Tibial nerve (tissue), 4 donors: Measurements from ENCODE around the gene CNPY1. TPM values are rescaled to one million over a fixed set of nuclear protein-coding genes. Genes with fewer than 3 reads are reported as not detected.
"Not testable (repeated sequence)": the region's sequence is repeated elsewhere in the genome, so short reads cannot be mapped to it uniquely, and the experiment has no call there.

ENCODE experiments used
- DNase-seq, 2 donors: peaks; one replicate each; pipeline ENCODE4 v3.0.0-alpha.2; 2019; ENCODE audit warnings: low spot score in 2 of 2
- H3K27ac ChIP-seq, 4 donors: fragments of 200-600 bp; sonication (generic) in 3 of 4; one replicate each; pipeline ENCODE4 v1.5.1; 2017 to 2019; ENCODE audit warnings: mild to moderate bottlenecking in 1 of 4
- H3K27me3 ChIP-seq, 2 donors: fragments of 200-600 bp; sonication (generic) in 1 of 2; one replicate each; pipeline versions ENCODE4 v1.5.1 to v1.6.0; 2017 to 2019
- H3K36me3 ChIP-seq, 3 donors: fragments of 200-600 bp; sonication (generic); one replicate each; pipeline ENCODE4 v1.5.1; 2018 to 2019
- H3K4me1 ChIP-seq, 4 donors: fragments of 200-600 bp; sonication (generic) in 3 of 4; one replicate each; pipeline ENCODE4 v1.5.1; 2017 to 2019
- H3K4me3 ChIP-seq, 4 donors: fragments of 200-600 bp; sonication (generic) in 3 of 4; one replicate each; pipeline ENCODE4 v1.5.1; 2017 to 2019; ENCODE audit warnings: mild to moderate bottlenecking in 1 of 4, moderate library complexity in 1 of 4
- H3K9me3 ChIP-seq, 4 donors: fragments of 200-600 bp; sonication (generic) in 3 of 4; one replicate each; pipeline ENCODE4 v1.5.1; 2017 to 2019
- EP300 ChIP-seq, 2 donors: sonication (generic); formaldehyde crosslinking; IDR thresholded peaks; one replicate each; pipeline ENCODE4 v1.6.1; 2017; ENCODE audit warnings: antibody characterized with exemption in 2 of 2, mild to moderate bottlenecking in 1 of 2
- POLR2A ChIP-seq, 2 donors: fragments of 450-650 bp; IDR thresholded peaks; one replicate each; pipeline ENCODE4 v1.6.1; 2017; ENCODE audit warnings: antibody characterized with exemption in 2 of 2, mild to moderate bottlenecking in 2 of 2, moderate library complexity in 2 of 2
- WGBS, 2 donors: methylation state at CpG; one replicate each; pipeline ENCODE4 v1.1.5; 2018; 5-methylcytosine and 5-hydroxymethylcytosine counted together
- total RNA-seq, 4 donors: library from RNA; depleted of rRNA; stranded (reverse); fragments of >200 nt; gene quantifications; one replicate each; pipeline ENCODE4 v1.1.0, GENCODE V29; 2016
- TF ChIP-seq, protein P1 (sequence below), 5 experiments: fragments of 200-600 bp in 3 of 5; fragments of 450-650 bp in 2 of 5; sonication (generic) in 3 of 5; IDR thresholded peaks; one replicate each; pipeline ENCODE4 v1.5.1; 2016 to 2019; ENCODE audit warnings: antibody characterized with exemption in 5 of 5, mild to moderate bottlenecking in 3 of 5, moderate library complexity in 2 of 5

Gene CNPY1
- total RNA-seq, 4 donors from 2014 or later: 0.30 TPM; not detected in 3

GRCh38 chr7:155521743-155522398, 24.5 kb downstream of the CNPY1 start:
- peaks cover 0 to 13% of the 10 kb centered on the region in 2 donors for H3K27me3 ChIP-seq
- H3K36me3 ChIP-seq: no peaks in the 10 kb centered on the region
- no peaks in the 10 kb centered on the region for H3K9me3 ChIP-seq
- TF ChIP-seq, protein P1, sequence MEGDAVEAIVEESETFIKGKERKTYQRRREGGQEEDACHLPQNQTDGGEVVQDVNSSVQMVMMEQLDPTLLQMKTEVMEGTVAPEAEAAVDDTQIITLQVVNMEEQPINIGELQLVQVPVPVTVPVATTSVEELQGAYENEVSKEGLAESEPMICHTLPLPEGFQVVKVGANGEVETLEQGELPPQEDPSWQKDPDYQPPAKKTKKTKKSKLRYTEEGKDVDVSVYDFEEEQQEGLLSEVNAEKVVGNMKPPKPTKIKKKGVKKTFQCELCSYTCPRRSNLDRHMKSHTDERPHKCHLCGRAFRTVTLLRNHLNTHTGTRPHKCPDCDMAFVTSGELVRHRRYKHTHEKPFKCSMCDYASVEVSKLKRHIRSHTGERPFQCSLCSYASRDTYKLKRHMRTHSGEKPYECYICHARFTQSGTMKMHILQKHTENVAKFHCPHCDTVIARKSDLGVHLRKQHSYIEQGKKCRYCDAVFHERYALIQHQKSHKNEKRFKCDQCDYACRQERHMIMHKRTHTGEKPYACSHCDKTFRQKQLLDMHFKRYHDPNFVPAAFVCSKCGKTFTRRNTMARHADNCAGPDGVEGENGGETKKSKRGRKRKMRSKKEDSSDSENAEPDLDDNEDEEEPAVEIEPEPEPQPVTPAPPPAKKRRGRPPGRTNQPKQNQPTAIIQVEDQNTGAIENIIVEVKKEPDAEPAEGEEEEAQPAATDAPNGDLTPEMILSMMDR (IDR thresholded peaks at IDR 0.05): no peak
- no peak for TF ChIP-seq EP300 (IDR thresholded peaks at IDR 0.05)
- TF ChIP-seq POLR2A (IDR thresholded peaks at IDR 0.05): no peak
- no peak overlapping the region for H3K27ac ChIP-seq
- DNase-seq: no peak
- no peaks in the 10 kb centered on the region for H3K4me1 ChIP-seq
- WGBS, 2 donors: 93 to 94% methylated on average over 21 of the region's 21 CpGs
- H3K4me3 ChIP-seq: no peak overlapping the region

DNA sequence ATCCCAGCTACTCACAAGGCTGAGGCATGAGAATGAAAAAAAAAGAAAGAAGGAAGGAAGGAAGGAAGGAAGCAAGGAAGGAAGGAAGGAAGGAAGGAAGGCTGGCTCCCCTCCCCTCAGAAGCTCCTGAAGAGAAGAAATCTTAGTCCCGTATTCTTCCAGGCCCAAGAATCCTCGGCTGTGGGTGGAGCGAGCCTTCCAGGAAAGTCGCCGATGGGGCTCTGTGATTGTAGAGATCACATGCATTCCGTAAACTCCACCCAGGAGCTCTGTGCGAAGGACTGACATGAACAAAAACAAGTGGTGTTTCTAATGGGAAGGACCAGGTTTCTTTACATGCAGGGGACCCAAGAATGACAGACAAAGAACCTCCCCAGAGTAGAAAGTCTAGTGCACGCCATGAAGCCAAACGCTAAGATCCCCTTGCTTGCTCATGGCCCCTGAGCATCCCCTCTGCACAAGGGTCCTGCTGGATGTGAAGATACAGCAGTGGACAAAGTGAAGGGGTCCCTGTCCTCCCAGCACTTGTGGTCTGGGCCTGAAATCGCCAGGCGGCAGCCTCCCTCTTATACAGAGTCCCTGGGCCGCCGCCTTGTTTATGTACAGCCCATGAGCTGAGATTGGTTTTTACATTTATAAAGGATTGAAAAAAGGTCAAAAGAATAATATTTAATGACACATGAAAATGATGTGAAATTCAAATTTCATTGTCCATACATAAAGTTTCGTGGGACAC, 25.2 kb downstream of the CNPY1 start:
- Histone ChIP-seq H3K27ac (no peak overlapping the region), H3K27me3 (peaks cover 0 to 15% of the 10 kb centered on the region in 2 donors), H3K4me3 (no peak overlapping the region), H3K36me3 (no peaks in the 10 kb centered on the region), H3K9me3 (no peaks in the 10 kb centered on the region), H3K4me1 (no peaks in the 10 kb centered on the region)
- no peak for TF ChIP-seq EP300 (IDR thresholded peaks at IDR 0.05)
- no peak for TF ChIP-seq POLR2A (IDR thresholded peaks at IDR 0.05)
- TF ChIP-seq, protein P1 (IDR thresholded peaks at IDR 0.05): no peak
- 76 to 79% methylated on average over 14 of the region's 14 CpGs for WGBS, 2 donors
- DNase-seq: no peak

- Histone ChIP-seq H3K9me3 (no peaks in the 10 kb centered on the region), H3K36me3 (no peaks in the 10 kb centered on the region), H3K4me3 (no peak overlapping the region), H3K4me1 (no peaks in the 10 kb centered on the region), H3K27ac (no peak overlapping the region), H3K27me3 (peaks cover 0 to 19% of the 10 kb centered on the region in 2 donors)
- WGBS, 2 donors: 65 to 66% methylated on average over 7 of the region's 7 CpGs
- TF ChIP-seq, protein P1 (IDR thresholded peaks at IDR 0.05): no peak
- TF ChIP-seq EP300 (IDR thresholded peaks at IDR 0.05) (no peak), POLR2A (IDR thresholded peaks at IDR 0.05) (no peak)
- DNase-seq: no peak
These were observed 26.2 kb downstream of the CNPY1 start for GRCh38 chr7:155520114-155520513.

- not testable (repeated sequence) for H3K9me3 ChIP-seq, H3K4me1 ChIP-seq, H3K4me3 ChIP-seq, DNase-seq, H3K27ac ChIP-seq, H3K36me3 ChIP-seq
- WGBS, 2 donors: 88 to 98% methylated on average over 3 of the region's 3 CpGs
- H3K27me3 ChIP-seq: peaks cover 0 to 22% of the 10 kb centered on the region in 2 donors
These were observed 27.0 kb downstream of the CNPY1 start for GRCh38 chr7:155519358-155519757.

DNA sequence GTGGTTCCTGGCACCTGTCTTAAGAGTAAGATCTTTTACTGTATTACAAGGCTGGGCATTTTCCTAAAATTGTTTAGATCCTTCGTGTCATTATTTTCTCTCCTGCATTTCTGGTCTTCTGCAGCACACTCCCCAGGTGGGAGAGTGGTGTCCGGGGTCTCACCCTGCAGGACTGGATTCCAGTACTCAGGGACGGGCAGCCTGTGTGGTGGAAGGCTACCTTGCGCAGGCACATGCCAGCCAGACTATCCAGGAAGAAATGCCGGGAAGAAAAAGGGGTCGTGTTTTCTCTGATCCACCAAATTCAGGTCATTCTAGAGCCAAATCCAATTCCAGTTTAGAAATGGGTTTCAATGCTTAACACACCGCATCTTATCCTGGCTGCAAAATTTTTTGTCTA, 27.7 kb downstream of the CNPY1 start:
- DNase-seq: no peak
- 82 to 88% methylated on average over 7 of the region's 7 CpGs for WGBS, 2 donors
- Histone ChIP-seq H3K27ac (no peak overlapping the region), H3K36me3 (no peaks in the 10 kb centered on the region), H3K4me3 (no peak overlapping the region), H3K4me1 (no peaks in the 10 kb centered on the region), H3K9me3 (no peaks in the 10 kb centered on the region), H3K27me3 (peaks cover 0 to 22% of the 10 kb centered on the region in 2 donors)
- TF ChIP-seq, protein P1 (IDR thresholded peaks at IDR 0.05): no peak
- no peak for TF ChIP-seq POLR2A (IDR thresholded peaks at IDR 0.05)
- TF ChIP-seq EP300 (IDR thresholded peaks at IDR 0.05): no peak
